PC-9 (cell line): ENCODE measurements around the gene FGF11. TPM values are rescaled to one million over a fixed set of nuclear protein-coding genes. Genes with fewer than 3 reads are reported as not detected.
A peak's percentile ranks its signal among the peaks of the same experiment; 100 is the strongest.

ENCODE experiments used
- BruUV-seq: library from RNA; stranded (reverse); fragments of 400-500 nt; replicated peaks from 2 replicates; lab custom pipeline; 2021; lab: Mats Ljungman, UMichigan
- CTCF ChIA-PET: fragments of 300-600 bp; sonication (Branson Sonifier 250); formaldehyde crosslinking; loops from one replicate; lab custom pipeline; 2022; ENCODE audit warnings: antibody characterized with exemption; lab: Charles Lee
- POLR2A ChIA-PET: fragments of 300-600 bp; sonication (Branson Sonifier 250); formaldehyde crosslinking; loops from one replicate; lab custom pipeline; 2022; ENCODE audit warnings: antibody characterized with exemption; ENCODE audit not compliant: unreplicated experiment; lab: Charles Lee
- DNase-seq, 2 experiments: peaks; one replicate each; pipeline versions ENCODE4 v3.0.0 to v3.0.0-alpha.2; 2015 to 2022; ENCODE audit warnings: mixed read lengths in 1 of 2
- H2AFZ ChIP-seq: fragments of 200-600 bp; sonication (generic); 2 replicates; pipeline ENCODE4 v1.8.1; 2017; ENCODE audit warnings: antibody characterized with exemption
- H3F3A ChIP-seq: fragments of 200-600 bp; sonication (generic); 2 replicates; pipeline ENCODE4 v1.8.1; 2017; ENCODE audit warnings: antibody characterized with exemption, mild to moderate bottlenecking, low read depth; ENCODE audit not compliant: insufficient read depth
- H3K27ac ChIP-seq: fragments of 200-600 bp; sonication (generic); 2 replicates; pipeline ENCODE4 v1.6.1; 2016; ENCODE audit warnings: mixed run types
- H3K27me3 ChIP-seq: fragments of 200-600 bp; sonication (generic); 2 replicates; pipeline ENCODE4 v1.6.1; 2016; ENCODE audit warnings: low read depth, mixed run types; ENCODE audit not compliant: insufficient read depth
- H3K36me3 ChIP-seq: fragments of 200-600 bp; sonication (generic); 2 replicates; pipeline ENCODE4 v1.6.1; 2016; ENCODE audit warnings: low read depth, mixed run types
- H3K4me1 ChIP-seq: fragments of 200-600 bp; sonication (generic); replicated peaks from 2 replicates; pipeline ENCODE4 v1.6.1; 2016; ENCODE audit warnings: mixed run types; ENCODE audit not compliant: insufficient read depth
- H3K4me2 ChIP-seq: fragments of 200-600 bp; sonication (generic); 2 replicates; pipeline ENCODE4 v1.6.1; 2017; ENCODE audit warnings: mixed run types
- H3K4me3 ChIP-seq: fragments of 200-600 bp; sonication (generic); 2 replicates; pipeline ENCODE4 v1.6.1; 2016; ENCODE audit warnings: mixed run types
- H3K79me2 ChIP-seq: fragments of 200-600 bp; sonication (generic); 2 replicates; pipeline ENCODE4 v1.6.1; 2017; ENCODE audit warnings: low read depth, mixed run types
- H3K9me2 ChIP-seq: fragments of 200-600 bp; sonication (generic); 2 replicates; pipeline ENCODE4 v1.8.1; 2017; ENCODE audit warnings: mild to moderate bottlenecking; ENCODE audit not compliant: insufficient read depth
- H3K9me3 ChIP-seq: fragments of 200-600 bp; sonication (generic); 2 replicates; pipeline ENCODE4 v1.8.1; 2016; ENCODE audit warnings: low read depth; ENCODE audit not compliant: insufficient read depth
- H4K20me1 ChIP-seq: fragments of 200-600 bp; sonication (generic); 2 replicates; pipeline ENCODE4 v1.8.1; 2017; ENCODE audit not compliant: insufficient read depth
- EZH2 ChIP-seq: fragments of 200-600 bp; sonication (generic); IDR thresholded peaks from 2 replicates; pipeline ENCODE4 v1.8.0; 2017; ENCODE audit warnings: antibody characterized with exemption, low read depth
- intact Hi-C: fragments of 100-400 bp; cut with micrococcal nuclease; formaldehyde crosslinking; loops from one replicate; pipeline ENCODE4 v1.10.0; 2022; ENCODE audit not compliant: unreplicated experiment
- total RNA-seq: library from RNA; stranded (reverse); gene quantifications from 2 replicates; pipeline ENCODE4 v1.2.3, GENCODE V29; 2021
- TF ChIP-seq, protein P1 (sequence below): fragments of 200-600 bp; sonication (generic); conservative IDR thresholded peaks from 2 replicates; pipeline ENCODE4 v1.6.1; 2017; ENCODE audit warnings: mixed run types, antibody characterized with exemption, mild to moderate bottlenecking, moderate library complexity

FGF11 gene
- total RNA-seq, 1 experiment from 2014 or later = 23.2 TPM

DNA sequence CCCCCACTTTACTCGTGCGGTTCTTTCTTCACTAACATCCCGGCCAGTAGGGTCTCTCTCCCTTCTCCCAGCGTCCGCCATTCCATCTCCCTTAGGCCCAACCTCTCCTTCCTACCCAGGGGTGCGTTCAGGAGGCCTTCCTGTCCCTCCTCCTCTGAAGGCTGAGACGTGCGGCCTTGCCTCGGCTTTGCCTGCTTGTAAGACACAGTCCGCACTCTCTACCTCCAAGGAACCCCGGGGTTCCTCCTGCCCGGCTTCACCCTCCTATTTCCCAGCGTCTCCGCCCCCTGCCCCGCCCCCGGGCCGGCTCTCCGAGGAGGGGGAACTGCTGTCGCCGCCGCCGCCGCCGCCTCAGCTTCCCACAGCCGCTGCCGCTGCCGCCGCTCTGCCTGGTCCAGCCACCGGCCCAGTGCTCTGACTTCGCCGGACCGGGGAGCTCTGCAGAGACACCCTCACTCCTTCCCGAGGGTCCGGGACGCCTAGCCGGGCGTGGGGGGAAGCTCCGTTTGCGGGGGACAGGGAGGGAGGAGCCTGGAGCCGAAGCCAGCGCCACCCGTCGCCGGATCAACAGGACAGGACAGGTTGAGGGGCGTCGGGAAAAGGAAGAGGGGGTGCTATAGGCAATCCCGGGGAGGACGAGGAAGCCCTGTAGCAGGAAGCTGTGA, 1.2 kb upstream of the FGF11 start:
- H4K20me1 ChIP-seq = no peaks in the 10 kb centered on the region
- H3K27me3 ChIP-seq = no peaks in the 10 kb centered on the region
- H3K27ac ChIP-seq = no peak overlapping the region
- intact Hi-C loops = loop anchor here (1.0 to 5.0 kb wide), 3 partner anchors 43 to 123 kb away; partner anchors contain the start of genes PLSCR3 and SENP3
- no peaks in the 10 kb centered on the region for H3K36me3 ChIP-seq
- H3K79me2 ChIP-seq = peaks cover 8% of the 10 kb centered on the region; the same call in 1 of the 2 replicates
- H3K4me1 ChIP-seq = 0 out of 2 replicates have a peak, but pooled peaks cover 7% of the 10 kb centered on the region
- peak overlapping the region; percentile 90 for H3K4me2 ChIP-seq
- peak in 1 of 2 experiments; percentile 84 for DNase-seq
- TF ChIP-seq, protein P1, sequence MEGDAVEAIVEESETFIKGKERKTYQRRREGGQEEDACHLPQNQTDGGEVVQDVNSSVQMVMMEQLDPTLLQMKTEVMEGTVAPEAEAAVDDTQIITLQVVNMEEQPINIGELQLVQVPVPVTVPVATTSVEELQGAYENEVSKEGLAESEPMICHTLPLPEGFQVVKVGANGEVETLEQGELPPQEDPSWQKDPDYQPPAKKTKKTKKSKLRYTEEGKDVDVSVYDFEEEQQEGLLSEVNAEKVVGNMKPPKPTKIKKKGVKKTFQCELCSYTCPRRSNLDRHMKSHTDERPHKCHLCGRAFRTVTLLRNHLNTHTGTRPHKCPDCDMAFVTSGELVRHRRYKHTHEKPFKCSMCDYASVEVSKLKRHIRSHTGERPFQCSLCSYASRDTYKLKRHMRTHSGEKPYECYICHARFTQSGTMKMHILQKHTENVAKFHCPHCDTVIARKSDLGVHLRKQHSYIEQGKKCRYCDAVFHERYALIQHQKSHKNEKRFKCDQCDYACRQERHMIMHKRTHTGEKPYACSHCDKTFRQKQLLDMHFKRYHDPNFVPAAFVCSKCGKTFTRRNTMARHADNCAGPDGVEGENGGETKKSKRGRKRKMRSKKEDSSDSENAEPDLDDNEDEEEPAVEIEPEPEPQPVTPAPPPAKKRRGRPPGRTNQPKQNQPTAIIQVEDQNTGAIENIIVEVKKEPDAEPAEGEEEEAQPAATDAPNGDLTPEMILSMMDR = no peak
- no peak for TF ChIP-seq EZH2
- peaks cover 13% of the 10 kb centered on the region; the same call in 1 of the 2 replicates for H3F3A ChIP-seq
- CTCF ChIA-PET = no interaction called here
- peak overlapping the region; percentile 11; the same call in 1 of the 2 replicates for H3K4me3 ChIP-seq
- no peaks in the 10 kb centered on the region for H3K9me3 ChIP-seq
- no peaks in the 10 kb centered on the region for H3K9me2 ChIP-seq
- H2AFZ ChIP-seq = no peak overlapping the region
- BruUV-seq = no TSS peak
- POLR2A ChIA-PET = interaction anchor here (0.6 kb wide), 2 partner anchors 145 to 250 kb away, joined by 6 to 7 read pairs; no protein-coding TSS in a partner anchor

DNA sequence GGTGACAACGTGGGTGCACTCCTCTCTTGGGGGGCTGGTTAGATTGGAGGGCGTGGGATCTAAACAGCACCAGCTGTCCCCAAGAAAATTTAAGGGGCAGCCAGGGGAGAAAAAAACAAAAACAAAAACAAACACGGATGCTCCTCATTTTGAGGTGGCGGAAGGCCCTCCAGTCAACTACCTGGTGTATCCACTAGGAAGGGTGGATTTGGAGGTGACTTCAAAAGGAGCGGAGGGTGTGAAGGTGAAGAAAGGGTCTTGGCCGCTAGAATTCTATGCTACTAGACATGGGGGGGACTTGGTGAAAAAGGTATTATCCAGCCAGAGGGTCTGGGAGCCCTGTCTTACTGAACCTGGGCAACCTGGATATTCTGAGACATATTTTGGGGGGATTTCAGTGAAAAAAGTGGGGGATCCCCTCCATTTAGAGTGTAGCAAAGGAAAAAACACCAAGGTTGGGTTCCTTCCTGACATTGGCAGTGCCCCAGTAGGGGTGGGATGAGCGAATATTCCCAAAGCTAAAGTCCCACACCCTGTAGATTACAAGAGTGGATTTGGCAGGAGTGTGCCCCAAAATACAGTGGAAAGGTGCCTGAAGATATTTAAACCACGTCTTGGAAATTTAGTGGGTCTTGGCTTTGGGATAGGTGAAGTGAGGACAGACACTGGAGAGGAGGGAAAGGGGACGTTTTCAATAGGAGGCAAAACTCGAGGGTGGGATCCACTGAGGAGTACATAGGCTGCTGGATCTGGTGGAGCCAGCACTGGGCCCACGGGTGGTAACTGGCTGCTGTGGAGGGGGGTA, 454 bp upstream of the FGF11 start:
- Histone ChIP-seq H3K9me3 (no peaks in the 10 kb centered on the region), H3K4me2 (peak overlapping the region; percentile 90), H4K20me1 (no peaks in the 10 kb centered on the region), H3K27ac (no peak overlapping the region), H3K4me3 (peak overlapping the region; percentile 71), H3K9me2 (no peaks in the 10 kb centered on the region), H3K79me2 (peaks cover 8% of the 10 kb centered on the region; the same call in 1 of the 2 replicates), H3K4me1 (peaks cover 9% of the 10 kb centered on the region; the same call in 1 of the 2 replicates), H3F3A (peaks cover 13% of the 10 kb centered on the region; the same call in 1 of the 2 replicates), H3K36me3 (no peaks in the 10 kb centered on the region), H2AFZ (no peak overlapping the region), H3K27me3 (no peaks in the 10 kb centered on the region)
- intact Hi-C loops = loop anchor here (1.0 to 5.0 kb wide), 2 partner anchors 63 to 122 kb away; partner anchors contain the start of gene SENP3
- CTCF ChIA-PET = no interaction called here
- POLR2A ChIA-PET = interaction anchor here (0.6 to 0.8 kb wide), 2 partner anchors 20 to 249 kb away, joined by 6 to 21 read pairs; no protein-coding TSS in a partner anchor
- no peak for DNase-seq
- TF ChIP-seq, protein P1 = no peak
- no peak for TF ChIP-seq EZH2
- no TSS peak for BruUV-seq
